ENCODE results near the gene USHBP1. TPM values are rescaled to one million over a fixed set of nuclear protein-coding genes. Genes with fewer than 3 reads are reported as not detected.
A peak's percentile ranks its signal among the peaks of the same experiment; 100 is the strongest.

USHBP1 gene
- total and polyA plus RNA-seq, 2 of the 13 experiments (the other 11 are each of a cell fraction or from before 2014, with no cell fraction given): 0.15 to 1.5 TPM

DNA sequence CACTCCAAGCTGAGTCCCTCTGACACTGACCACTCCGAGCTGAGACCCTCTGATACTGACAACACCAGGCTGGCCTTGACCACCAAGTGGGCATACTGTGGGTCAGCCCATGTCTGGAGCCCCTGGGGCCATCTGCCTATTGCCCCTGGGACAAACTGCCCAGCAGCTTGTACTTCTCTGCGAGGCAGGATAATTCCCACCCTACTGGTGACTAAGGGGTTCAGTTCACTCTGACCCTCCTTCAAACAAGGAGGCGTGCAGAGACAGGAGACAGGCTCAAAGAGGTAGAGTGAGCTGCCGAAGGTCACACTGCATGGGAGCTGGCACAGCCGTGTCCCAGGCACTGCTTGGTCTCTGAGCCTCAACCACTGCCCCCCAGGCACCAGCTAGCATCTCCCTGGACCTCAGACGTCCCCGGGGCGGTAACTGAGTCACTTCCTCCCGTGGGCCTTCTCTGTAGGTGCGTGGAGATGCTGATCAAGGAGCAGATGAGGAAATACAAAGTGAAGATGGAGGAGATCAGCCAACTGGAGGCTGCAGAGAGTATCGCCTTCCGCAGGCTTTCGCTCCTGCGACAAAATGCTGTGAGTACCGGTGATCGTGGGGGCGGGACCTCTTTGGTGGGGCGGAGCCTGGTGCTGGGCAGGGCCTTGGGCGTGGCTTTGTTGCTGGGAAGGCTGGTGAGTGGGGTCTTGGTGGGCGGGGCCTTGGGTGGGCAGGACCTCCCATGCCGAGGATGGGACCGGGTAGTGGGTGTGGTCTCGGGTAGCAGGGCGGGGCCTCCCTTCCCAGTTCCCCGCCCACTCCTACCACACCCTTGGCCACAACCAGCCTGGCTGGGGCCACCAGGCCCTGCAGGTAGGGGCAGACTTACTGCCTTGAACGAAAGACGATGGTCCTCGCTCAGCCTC, 55.2 kb downstream of the USHBP1 start:
- H3K4me3 ChIP-seq (replicated peaks in 1 of 3; ENCODE audit: insufficient read depth in 1 of 3, low read depth in 2 of 3, low read length in 3 of 3): no peak overlapping the region
- ChIA-PET POLR2A (no interaction called here), CTCF (ENCODE audit: low intra/inter-chr PET ratio, low total read pairs) (no interaction called here)
- no peak for TF ChIP-seq MEIS2 (CRISPR knock-in tag; IDR thresholded peaks at IDR 0.05)
- TF ChIP-seq AGO2 (optimal IDR thresholded peaks at IDR 0.05; ENCODE audit: low read depth, low read length): peak; percentile 48
- H3K27ac ChIP-seq (ENCODE audit: extremely low read length, insufficient read depth, low read length): no peak overlapping the region
- intact Hi-C loops (cut with micrococcal nuclease; ENCODE audit: unreplicated experiment) (no loop called here), in situ Hi-C loops (cut with HindIII; ENCODE audit: extremely low pct_ligation_motif_present, low pct_unique_long_range_greater_than_20kb) (no loop called here)
- peaks cover 11% of the 10 kb centered on the region for H3K4me1 ChIP-seq (ENCODE audit: insufficient read depth, low read length)
- WGBS (ENCODE audit: low lambda C conversion rate): 90% methylated on average over 20 of the region's 28 CpGs
- peaks cover 2 to 9% of the 10 kb centered on the region in 2 experiments; a peak in 3 of 5 replicates for H3K36me3 ChIP-seq (replicated peaks in 1 of 2; ENCODE audit: control insufficient read depth in 1 of 2, insufficient read depth in 2 of 2, low read length in 2 of 2)
- no peak overlapping the region for H3K9ac ChIP-seq (ENCODE audit: insufficient read depth, low read depth, low read length)
- DNase-seq (ENCODE audit: low spot score) (no peak), ATAC-seq (peak; percentile 16; the same call in 1 of the 3 replicates), FAIRE-seq (no peak)
- H3K79me2 ChIP-seq (ENCODE audit: insufficient read depth, low read length): no peaks in the 10 kb centered on the region
- BruUV-seq (replicated peaks): no TSS peak
- H3K4me2 ChIP-seq (ENCODE audit: low read depth, low read length): no peak overlapping the region
- no peaks in the 10 kb centered on the region for H3K9me3 ChIP-seq (ENCODE audit: low read length)
- H3K27me3 ChIP-seq (ENCODE audit: control insufficient read depth in 1 of 2, insufficient read depth in 2 of 2, low read length in 2 of 2): no peaks in the 10 kb centered on the region; a peak in 1 of 5 replicates
- no peaks in the 10 kb centered on the region for H4K20me1 ChIP-seq (ENCODE audit: insufficient read depth, low read length)
- no peak overlapping the region for H2AFZ ChIP-seq (ENCODE audit: low read length)

DNA sequence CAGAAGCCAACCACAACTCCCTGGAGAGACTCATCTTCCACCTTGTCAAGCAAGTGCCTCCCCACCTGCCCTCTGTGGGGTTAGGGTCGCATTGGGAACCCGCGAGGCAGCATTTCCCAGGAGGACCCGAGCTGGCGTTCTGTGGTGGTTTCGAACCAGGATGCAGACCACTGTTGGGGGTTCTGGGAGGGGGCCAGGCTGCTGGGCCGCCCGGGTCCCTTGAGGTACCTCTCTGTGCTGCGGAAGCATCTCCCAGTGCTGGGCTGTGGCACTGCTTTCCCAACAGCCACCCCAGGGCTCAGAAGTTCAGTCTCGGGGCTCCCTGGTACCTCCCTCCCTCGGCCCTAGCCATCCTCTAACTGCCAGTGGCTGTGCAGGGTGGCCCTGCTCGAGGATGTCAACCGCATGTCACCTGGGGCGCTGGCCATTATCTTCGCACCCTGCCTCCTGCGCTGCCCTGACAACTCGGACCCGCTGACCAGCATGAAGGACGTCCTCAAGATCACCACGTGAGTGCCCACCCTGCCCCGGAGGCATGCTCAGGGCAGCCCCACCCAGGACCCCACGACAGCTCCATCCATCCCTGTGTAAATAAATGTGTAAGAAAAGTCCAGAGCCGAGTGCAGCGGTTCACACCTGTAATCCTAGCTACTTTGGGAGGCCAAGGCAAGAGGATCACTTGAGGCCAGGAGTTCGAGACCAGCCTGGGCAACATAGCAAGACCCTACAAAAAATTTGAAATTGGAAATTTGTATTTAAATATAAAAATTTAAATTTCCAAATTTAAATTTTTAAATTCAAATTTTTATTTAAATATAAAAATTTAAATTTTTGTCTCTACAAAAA, 57.6 kb downstream of the USHBP1 start:
- TF ChIP-seq ZNF768 (CRISPR knock-in tag; IDR thresholded peaks at IDR 0.05) (peak; percentile 86), NKX3-1 (CRISPR knock-in tag; IDR thresholded peaks at IDR 0.05) (no peak)
- no peak overlapping the region for H3K27ac ChIP-seq (ENCODE audit: extremely low read length, insufficient read depth, low read length)
- DNase-seq (ENCODE audit: low spot score) (no peak), ATAC-seq (no peak), FAIRE-seq (no peak)
- peaks cover 2 to 14% of the 10 kb centered on the region in 2 experiments; a peak in 4 of 5 replicates for H3K36me3 ChIP-seq (replicated peaks in 1 of 2; ENCODE audit: control insufficient read depth in 1 of 2, insufficient read depth in 2 of 2, low read length in 2 of 2)
- intact Hi-C loops (cut with micrococcal nuclease; ENCODE audit: unreplicated experiment): no loop called here
- H3K9me3 ChIP-seq (ENCODE audit: low read length): no peaks in the 10 kb centered on the region
- 98% methylated on average over 21 of the region's 25 CpGs for WGBS (ENCODE audit: low lambda C conversion rate)
- no peaks in the 10 kb centered on the region for H3K27me3 ChIP-seq (ENCODE audit: control insufficient read depth in 1 of 2, insufficient read depth in 2 of 2, low read length in 2 of 2)
- no peak overlapping the region for H3K4me3 ChIP-seq (replicated peaks in 1 of 3; ENCODE audit: insufficient read depth in 1 of 3, low read depth in 2 of 3, low read length in 3 of 3)
- H3K4me1 ChIP-seq (ENCODE audit: insufficient read depth, low read length): no peaks in the 10 kb centered on the region
- no TSS peak for BruUV-seq (replicated peaks)
- ChIA-PET POLR2A (interaction anchor here (1.1 to 1.3 kb wide), 2 partner anchors 14 to 33 kb away, joined by 3 to 4 read pairs; no protein-coding TSS in a partner anchor), CTCF (ENCODE audit: low intra/inter-chr PET ratio, low total read pairs) (interaction anchor here (2.1 kb wide), 1 partner anchor 76 kb away, joined by 17 read pairs; the partner anchor contains the start of gene ANKLE1)
- H3K9ac ChIP-seq (ENCODE audit: insufficient read depth, low read depth, low read length): no peak overlapping the region
- in situ Hi-C loops (cut with HindIII; ENCODE audit: extremely low pct_ligation_motif_present, low pct_unique_long_range_greater_than_20kb): no loop called here
- no peak overlapping the region for H2AFZ ChIP-seq (ENCODE audit: low read length)
- no peak overlapping the region for H3K4me2 ChIP-seq (ENCODE audit: low read depth, low read length)
- H4K20me1 ChIP-seq (ENCODE audit: insufficient read depth, low read length): no peaks in the 10 kb centered on the region
- H3K79me2 ChIP-seq (ENCODE audit: insufficient read depth, low read length): no peaks in the 10 kb centered on the region

Data from HepG2 (cell line).